ENCODE measurements around the gene SVIL. TPM values are rescaled to one million over a fixed set of nuclear protein-coding genes. Genes with fewer than 3 reads are reported as not detected.
A peak's percentile ranks its signal among the peaks of the same experiment; 100 is the strongest.
"Not testable (repeated sequence)": the region's sequence is repeated elsewhere in the genome, so short reads cannot be mapped to it uniquely, and the experiment has no call there.

The SVIL gene
- polyA plus RNA-seq, 3 donors from 2014 or later: 0.16 to 16.3 (median 2.6) TPM

GRCh38 chr10:29559996-29560395 lies 74.8 kb downstream of the SVIL start:
- DNase-seq: no peak
- Mint-ChIP-seq H3K27me3 (ENCODE audit: low read depth in 3 of 3) (peaks cover 0 to 3% (median 0%) of the 10 kb centered on the region in 3 donors), H3K9me3 (no peaks in the 10 kb centered on the region), H3K4me1 (no peaks in the 10 kb centered on the region), H3K27ac (no peak overlapping the region), H3K4me3 (no peak overlapping the region), H3K36me3 (peaks cover 0 to 8% (median 5%) of the 10 kb centered on the region in 3 donors)

GRCh38 chr10:29557665-29558064 lies 77.1 kb downstream of the SVIL start:
- Mint-ChIP-seq H3K9me3 (no peaks in the 10 kb centered on the region), H3K4me1 (no peaks in the 10 kb centered on the region), H3K36me3 (peaks cover 0 to 11% (median 5%) of the 10 kb centered on the region in 3 donors), H3K27me3 (ENCODE audit: low read depth in 3 of 3) (peaks cover 0 to under 1% (median 0%) of the 10 kb centered on the region in 3 donors), H3K4me3 (no peak overlapping the region), H3K27ac (no peak overlapping the region)
- DNase-seq: no peak

DNA sequence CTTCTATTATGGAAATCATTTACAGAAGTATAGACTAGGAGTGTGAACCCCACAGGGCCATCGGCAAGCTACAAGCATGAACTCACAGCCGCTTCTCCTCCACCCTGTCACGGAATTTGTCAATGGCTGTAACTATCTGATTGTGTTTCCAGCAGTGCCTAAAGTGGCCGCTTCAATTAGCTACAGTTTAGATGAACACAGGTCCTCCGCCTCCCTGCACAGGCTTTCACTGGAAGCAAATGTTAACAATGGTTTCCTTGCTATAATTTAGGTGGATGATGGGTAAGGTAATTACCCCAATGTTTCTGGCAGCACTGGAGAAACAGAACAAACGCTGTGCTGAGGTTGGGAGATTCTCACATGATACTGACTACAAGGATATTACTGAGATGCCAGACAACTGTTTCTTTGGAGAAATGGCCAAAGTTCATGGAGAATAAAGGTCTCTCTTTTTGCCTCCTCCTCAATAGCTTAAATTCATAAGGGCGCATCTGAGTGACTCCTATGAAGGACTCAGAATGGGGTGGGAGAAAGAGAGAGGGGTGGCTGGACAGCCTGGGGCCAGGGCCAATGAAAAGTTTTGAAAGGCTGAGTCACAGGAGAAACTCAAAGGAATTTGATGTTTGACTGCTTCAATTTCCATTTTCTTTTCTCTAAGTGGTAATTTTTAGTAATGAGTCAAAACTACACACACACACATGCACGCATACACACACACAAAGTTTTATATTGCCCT lies 78.9 kb downstream of the SVIL start:
- no peaks in the 10 kb centered on the region for H3K27me3 Mint-ChIP-seq (ENCODE audit: low read depth in 3 of 3)
- H3K36me3 Mint-ChIP-seq: peaks cover 6 to 17% (median 11%) of the 10 kb centered on the region in 3 donors
- H3K4me1 Mint-ChIP-seq: no peaks in the 10 kb centered on the region
- no peak for DNase-seq
- H3K27ac Mint-ChIP-seq: no peak overlapping the region
- no peaks in the 10 kb centered on the region for H3K9me3 Mint-ChIP-seq
- H3K4me3 Mint-ChIP-seq: no peak overlapping the region

- no peak overlapping the region for H3K4me3 Mint-ChIP-seq
Observed at GRCh38 chr10:29555091-29555745, 79.6 kb downstream of the SVIL start.

GRCh38 chr10:29554660-29555059 lies 80.1 kb downstream of the SVIL start:
- Mint-ChIP-seq H3K27me3 (ENCODE audit: low read depth in 3 of 3) (no peaks in the 10 kb centered on the region), H3K27ac (no peak overlapping the region), H3K4me3 (no peak overlapping the region), H3K9me3 (no peaks in the 10 kb centered on the region), H3K4me1 (no peaks in the 10 kb centered on the region), H3K36me3 (peaks cover 8 to 27% (median 15%) of the 10 kb centered on the region in 3 donors)
- no peak for DNase-seq

More at GRCh38 chr10:29555091-29555745, 79.6 kb downstream of the SVIL start:
- H3K9me3 Mint-ChIP-seq: no peaks in the 10 kb centered on the region
- no peak for DNase-seq
- peak overlapping the region in 1 of 6 donors; percentile 17 for H3K27ac Mint-ChIP-seq
- H3K27me3 Mint-ChIP-seq (ENCODE audit: low read depth in 3 of 3): no peaks in the 10 kb centered on the region
- peaks cover 8 to 24% (median 15%) of the 10 kb centered on the region in 3 donors for H3K36me3 Mint-ChIP-seq
- H3K4me1 Mint-ChIP-seq: no peaks in the 10 kb centered on the region

- Mint-ChIP-seq H3K27me3 (ENCODE audit: low read depth in 3 of 3) (no peaks in the 10 kb centered on the region), H3K4me1 (peaks cover 0 to 1% of the 10 kb centered on the region in 2 donors), H3K4me3 (no peak overlapping the region), H3K9me3 (no peaks in the 10 kb centered on the region), H3K27ac (no peak overlapping the region), H3K36me3 (peaks cover 9 to 28% (median 16%) of the 10 kb centered on the region in 3 donors)
- no peak for DNase-seq
Observed at GRCh38 chr10:29553544-29554250, 81.1 kb downstream of the SVIL start.

DNA sequence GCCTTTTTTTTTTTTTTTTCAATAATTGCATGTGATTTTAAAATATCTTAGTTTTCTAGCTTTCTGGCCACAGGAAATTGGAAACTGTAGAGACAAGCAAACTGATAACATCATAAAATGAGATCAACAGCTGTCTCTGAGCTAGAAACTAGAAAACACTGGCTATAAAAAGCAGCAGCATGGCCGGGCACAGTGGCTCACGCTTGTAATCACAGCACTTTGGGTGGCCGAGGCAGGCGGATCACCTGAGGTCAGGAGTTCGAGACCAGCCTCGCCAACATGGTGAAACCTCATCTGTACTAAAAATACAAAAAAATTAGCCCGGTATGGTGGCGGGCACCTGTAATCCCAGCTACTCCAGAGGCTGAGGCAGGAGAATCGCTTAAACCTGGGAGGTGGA lies 81.7 kb downstream of the SVIL start:
- DNase-seq; H3K9me3 Mint-ChIP-seq; H3K27ac Mint-ChIP-seq; H3K4me1 Mint-ChIP-seq; H3K27me3 Mint-ChIP-seq (ENCODE audit: low read depth in 3 of 3); H3K4me3 Mint-ChIP-seq: not testable (repeated sequence)
- peaks cover 15 to 31% (median 22%) of the 10 kb centered on the region in 3 donors for H3K36me3 Mint-ChIP-seq

DNA sequence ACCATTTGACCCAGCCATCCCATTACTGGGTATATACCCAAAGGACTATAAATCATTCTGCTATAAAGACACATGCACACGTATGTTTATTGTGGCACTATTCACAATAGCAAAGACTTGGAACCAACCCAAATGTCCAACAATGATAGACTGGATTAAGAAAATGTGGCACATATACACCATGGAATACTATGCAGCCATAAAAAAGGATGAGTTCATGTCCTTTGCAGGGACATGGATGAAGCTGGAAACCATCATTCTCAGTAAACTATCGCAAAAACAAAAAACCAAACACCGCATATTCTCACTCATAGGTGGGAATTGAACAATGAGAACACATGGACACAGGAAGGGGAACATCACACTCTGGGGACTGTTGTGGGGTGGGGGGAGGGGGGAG lies 85.3 kb downstream of the SVIL start:
- peaks cover 17 to 24% (median 18%) of the 10 kb centered on the region in 3 donors for H3K36me3 Mint-ChIP-seq
- H3K4me1 Mint-ChIP-seq; H3K4me3 Mint-ChIP-seq; DNase-seq; H3K27ac Mint-ChIP-seq; H3K9me3 Mint-ChIP-seq; H3K27me3 Mint-ChIP-seq (ENCODE audit: low read depth in 3 of 3): not testable (repeated sequence)

DNA sequence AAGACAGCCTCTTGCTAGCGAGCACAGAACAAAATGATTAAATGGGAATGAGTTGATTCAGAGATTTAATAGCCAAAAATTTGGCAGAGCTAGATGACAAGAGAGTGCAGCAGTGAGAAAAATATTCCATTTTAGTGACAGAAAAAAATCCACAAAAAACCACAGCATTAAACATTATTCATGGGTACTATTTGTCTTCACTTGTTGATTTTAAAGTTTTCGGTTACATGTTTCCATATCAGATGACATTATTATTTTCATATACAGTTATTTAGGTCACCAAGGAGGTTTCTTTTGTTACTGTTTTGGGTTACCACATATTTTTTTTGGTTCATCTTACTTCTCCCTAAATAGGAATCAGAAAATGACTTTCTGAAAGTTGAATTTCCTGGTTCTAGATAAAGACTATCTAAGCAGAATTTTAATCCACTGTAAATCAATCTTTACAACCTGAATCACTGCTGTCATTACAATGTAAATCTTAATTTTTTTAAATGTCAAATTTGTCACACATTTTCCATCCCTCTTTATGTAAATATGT lies 87.9 kb downstream of the SVIL start:
- no peak for DNase-seq
- peaks cover 0 to 10% of the 10 kb centered on the region in 2 donors for H3K4me1 Mint-ChIP-seq
- no peaks in the 10 kb centered on the region for H3K9me3 Mint-ChIP-seq
- peaks cover 17 to 21% (median 18%) of the 10 kb centered on the region in 3 donors for H3K36me3 Mint-ChIP-seq
- H3K27me3 Mint-ChIP-seq (ENCODE audit: low read depth in 3 of 3): peaks cover 0 to 1% (median 0%) of the 10 kb centered on the region in 3 donors
- no peak overlapping the region for H3K27ac Mint-ChIP-seq
- no peak overlapping the region for H3K4me3 Mint-ChIP-seq

DNA sequence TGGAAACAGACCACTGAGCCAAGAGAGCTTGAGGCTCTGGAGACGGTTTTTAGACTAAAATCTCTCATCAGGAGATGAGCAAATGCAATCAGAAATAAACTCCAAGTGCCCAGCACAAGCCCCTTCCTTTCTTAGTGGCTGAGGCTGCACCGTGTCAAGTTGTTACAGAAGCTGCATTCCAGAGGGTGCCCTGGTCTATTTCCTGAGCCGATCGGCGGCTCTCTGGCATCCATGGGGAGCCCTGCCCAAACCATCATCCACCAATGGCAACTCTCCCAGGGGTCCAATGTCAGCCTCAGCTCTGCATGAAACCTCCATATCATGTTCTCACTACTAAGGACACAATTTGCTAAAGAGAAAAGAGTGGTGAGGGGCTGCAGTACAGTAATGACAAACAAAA lies 89.6 kb downstream of the SVIL start:
- no peak for DNase-seq
- Mint-ChIP-seq H3K4me1 (peaks cover 0 to 10% of the 10 kb centered on the region in 2 donors), H3K36me3 (peaks cover 6 to 8% (median 7%) of the 10 kb centered on the region in 3 donors), H3K9me3 (no peaks in the 10 kb centered on the region), H3K4me3 (no peak overlapping the region), H3K27me3 (ENCODE audit: low read depth in 3 of 3) (peaks cover 0 to 1% (median 0%) of the 10 kb centered on the region in 3 donors), H3K27ac (no peak overlapping the region)

- no peak for DNase-seq
- H3K27ac Mint-ChIP-seq: no peak overlapping the region
- H3K36me3 Mint-ChIP-seq: peaks cover 6 to 8% (median 7%) of the 10 kb centered on the region in 3 donors
- H3K4me3 Mint-ChIP-seq: no peak overlapping the region
- H3K4me1 Mint-ChIP-seq: peaks cover 0 to 9% of the 10 kb centered on the region in 2 donors
- no peaks in the 10 kb centered on the region for H3K9me3 Mint-ChIP-seq
- peaks cover 0 to 1% (median 0%) of the 10 kb centered on the region in 3 donors for H3K27me3 Mint-ChIP-seq (ENCODE audit: low read depth in 3 of 3)
Observed at GRCh38 chr10:29543715-29544114, 91.1 kb downstream of the SVIL start.

GRCh38 chr10:29542723-29543122 lies 92.0 kb downstream of the SVIL start:
- DNase-seq: no peak
- Mint-ChIP-seq H3K36me3 (peaks cover 0 to 4% (median 0%) of the 10 kb centered on the region in 3 donors), H3K4me1 (no peaks in the 10 kb centered on the region), H3K27ac (no peak overlapping the region), H3K27me3 (ENCODE audit: low read depth in 3 of 3) (peaks cover 0 to 1% (median 0%) of the 10 kb centered on the region in 3 donors), H3K4me3 (no peak overlapping the region), H3K9me3 (no peaks in the 10 kb centered on the region)

DNA sequence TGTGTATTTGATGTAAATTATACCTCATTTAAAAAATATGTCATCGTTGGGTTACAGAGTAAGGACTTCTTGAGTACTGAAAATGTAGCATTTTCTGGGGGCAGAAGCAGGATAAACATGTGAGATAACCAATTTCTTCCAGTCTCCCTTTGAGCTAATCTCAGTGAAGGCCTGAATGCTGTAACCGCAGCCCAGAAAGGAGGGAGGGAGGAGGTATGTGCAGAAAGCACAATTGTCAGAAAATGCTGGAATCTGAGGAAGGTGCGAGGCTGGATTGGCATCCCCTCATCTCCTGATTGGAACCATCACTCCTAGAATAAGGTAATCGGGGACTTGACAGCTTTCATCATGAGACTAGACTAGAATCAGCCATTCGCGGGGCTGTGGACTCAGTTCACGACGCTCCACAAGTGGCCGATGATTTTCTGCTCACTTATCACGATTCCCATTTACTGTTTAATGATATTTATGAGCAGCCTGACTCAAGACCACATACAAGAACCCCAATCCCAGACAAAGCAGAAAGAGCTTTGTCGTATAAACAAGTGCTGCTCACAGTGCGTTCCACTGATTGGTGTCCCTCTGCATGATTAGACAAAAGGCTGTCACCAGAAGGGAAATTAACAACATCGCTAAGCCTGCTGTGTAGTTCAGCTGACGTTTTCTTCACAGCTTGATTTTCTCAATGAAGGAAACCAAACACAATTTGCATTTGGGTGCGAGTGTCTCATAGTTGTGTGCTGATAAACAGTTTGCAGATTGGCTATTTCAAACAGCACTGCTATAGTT lies 93.2 kb downstream of the SVIL start:
- peaks cover 0 to 1% (median 1%) of the 10 kb centered on the region in 3 donors for H3K27me3 Mint-ChIP-seq (ENCODE audit: low read depth in 3 of 3)
- peaks cover 0 to 4% (median 0%) of the 10 kb centered on the region in 3 donors for H3K36me3 Mint-ChIP-seq
- no peak for DNase-seq
- no peak overlapping the region for H3K4me3 Mint-ChIP-seq
- H3K4me1 Mint-ChIP-seq: no peaks in the 10 kb centered on the region
- no peak overlapping the region for H3K27ac Mint-ChIP-seq
- no peaks in the 10 kb centered on the region for H3K9me3 Mint-ChIP-seq

Data from immature natural killer cell (primary cell).